Measurements from ENCODE around the gene PCDHGA6.
A peak's percentile ranks its signal among the peaks of the same experiment; 100 is the strongest.
"Not testable (repeated sequence)": the region's sequence is repeated elsewhere in the genome, so short reads cannot be mapped to it uniquely, and the experiment has no call there.

The PCDHGA6 gene

GRCh38 chr5:141414548-141415274 lies 41.0 kb downstream of the PCDHGA6 start:
- Mint-ChIP-seq H3K4me3 (peak overlapping the region; percentile 7), H3K27me3 (ENCODE audit: low read depth) (peaks cover 65% of the 10 kb centered on the region), H3K9me3 (peaks cover 23% of the 10 kb centered on the region), H3K4me1 (ENCODE audit: low read depth) (peaks cover 14% of the 10 kb centered on the region), H3K27ac (peak overlapping the region; percentile 13)
- H3K36me3 Mint-ChIP-seq (ENCODE audit: low read depth): not testable (repeated sequence)

- Mint-ChIP-seq H3K27me3 (ENCODE audit: low read depth) (peaks cover 66% of the 10 kb centered on the region), H3K9me3 (peaks cover 24% of the 10 kb centered on the region), H3K4me3 (peak overlapping the region; percentile 14)
Measured at GRCh38 chr5:141415275-141415618, 41.6 kb downstream of the PCDHGA6 start.

GRCh38 chr5:141417494-141418172 lies 43.9 kb downstream of the PCDHGA6 start, which contains the start of gene PCDHGB7:
PCDHGB7 (plus strand) TSS chr5:141417677; CDS start chr5:141417860, 183 bp downstream.
- Mint-ChIP-seq H3K9me3 (peaks cover 30% of the 10 kb centered on the region), H3K27ac (peak within 1 kb of the TSS; percentile 53), H3K4me3 (peak within 1 kb of the TSS; percentile 71), H3K27me3 (ENCODE audit: low read depth) (peaks cover 82% of the 10 kb centered on the region), H3K4me1 (ENCODE audit: low read depth) (peaks cover 19% of the 10 kb centered on the region)
- H3K36me3 Mint-ChIP-seq (ENCODE audit: low read depth): not testable (repeated sequence)

More at GRCh38 chr5:141415275-141415618, 41.6 kb downstream of the PCDHGA6 start:
- H3K36me3 Mint-ChIP-seq (ENCODE audit: low read depth); H3K27ac Mint-ChIP-seq: not testable (repeated sequence)
- peaks cover 14% of the 10 kb centered on the region for H3K4me1 Mint-ChIP-seq (ENCODE audit: low read depth)

- H3K36me3 Mint-ChIP-seq (ENCODE audit: low read depth): no peaks in the 10 kb centered on the region
- peaks cover 32% of the 10 kb centered on the region for H3K9me3 Mint-ChIP-seq
- peaks cover 77% of the 10 kb centered on the region for H3K27me3 Mint-ChIP-seq (ENCODE audit: low read depth)
- H3K4me1 Mint-ChIP-seq (ENCODE audit: low read depth): peaks cover 10% of the 10 kb centered on the region
- H3K4me3 Mint-ChIP-seq: no peak overlapping the region
- peak overlapping the region; percentile 53 for H3K27ac Mint-ChIP-seq
Measured at GRCh38 chr5:141419074-141419880, 45.6 kb downstream of the PCDHGA6 start.

- Mint-ChIP-seq H3K36me3 (ENCODE audit: low read depth) (no peaks in the 10 kb centered on the region), H3K4me3 (peak within 1 kb of the TSS; percentile 77), H3K4me1 (ENCODE audit: low read depth) (peaks cover 8% of the 10 kb centered on the region), H3K27ac (peak within 1 kb of the TSS; percentile 66), H3K27me3 (ENCODE audit: low read depth) (peaks cover 72% of the 10 kb centered on the region), H3K9me3 (peaks cover 28% of the 10 kb centered on the region)
Measured at GRCh38 chr5:141420855-141421488, 47.3 kb downstream of the PCDHGA6 start, which contains the start of gene PCDHGA11. PCDHGA11 (plus strand) TSS chr5:141421051; CDS start chr5:141421228, 177 bp downstream.

GRCh38 chr5:141421489-141421855 lies 47.8 kb downstream of the PCDHGA6 start:
- peaks cover 67% of the 10 kb centered on the region for H3K27me3 Mint-ChIP-seq (ENCODE audit: low read depth)
- H3K4me1 Mint-ChIP-seq (ENCODE audit: low read depth): peaks cover 8% of the 10 kb centered on the region
- no peaks in the 10 kb centered on the region for H3K36me3 Mint-ChIP-seq (ENCODE audit: low read depth)
- peaks cover 28% of the 10 kb centered on the region for H3K9me3 Mint-ChIP-seq
- H3K4me3 Mint-ChIP-seq: peak overlapping the region; percentile 77
- H3K27ac Mint-ChIP-seq: no peak overlapping the region

- Mint-ChIP-seq H3K36me3 (ENCODE audit: low read depth) (no peaks in the 10 kb centered on the region), H3K27ac (no peak overlapping the region)
Measured at GRCh38 chr5:141422742-141423291, 49.1 kb downstream of the PCDHGA6 start.

GRCh38 chr5:141427783-141428426 lies 54.2 kb downstream of the PCDHGA6 start:
- Mint-ChIP-seq H3K27ac (no peak overlapping the region), H3K9me3 (peaks cover 19% of the 10 kb centered on the region), H3K4me1 (ENCODE audit: low read depth) (peaks cover 3% of the 10 kb centered on the region), H3K27me3 (ENCODE audit: low read depth) (peaks cover 43% of the 10 kb centered on the region), H3K4me3 (no peak overlapping the region), H3K36me3 (ENCODE audit: low read depth) (peaks cover 2% of the 10 kb centered on the region)

More at GRCh38 chr5:141422742-141423291, 49.1 kb downstream of the PCDHGA6 start:
- Mint-ChIP-seq H3K4me3 (no peak overlapping the region), H3K9me3 (peaks cover 27% of the 10 kb centered on the region), H3K27me3 (ENCODE audit: low read depth) (peaks cover 60% of the 10 kb centered on the region), H3K4me1 (ENCODE audit: low read depth) (peaks cover 6% of the 10 kb centered on the region)

Data from T-helper 1 cell treated with Interleukin-12 subunit alpha and Interleukin-12 subunit beta and Interleukin-4 antibody, amounts not matched to agents 30 μg/mL and 1 μg/mL, for 36 hours (primary cell).